ENCODE data around the gene YWHAE.
"Not testable (repeated sequence)": the region's sequence is repeated elsewhere in the genome, so short reads cannot be mapped to it uniquely, and the experiment has no call there.

Gene YWHAE

DNA sequence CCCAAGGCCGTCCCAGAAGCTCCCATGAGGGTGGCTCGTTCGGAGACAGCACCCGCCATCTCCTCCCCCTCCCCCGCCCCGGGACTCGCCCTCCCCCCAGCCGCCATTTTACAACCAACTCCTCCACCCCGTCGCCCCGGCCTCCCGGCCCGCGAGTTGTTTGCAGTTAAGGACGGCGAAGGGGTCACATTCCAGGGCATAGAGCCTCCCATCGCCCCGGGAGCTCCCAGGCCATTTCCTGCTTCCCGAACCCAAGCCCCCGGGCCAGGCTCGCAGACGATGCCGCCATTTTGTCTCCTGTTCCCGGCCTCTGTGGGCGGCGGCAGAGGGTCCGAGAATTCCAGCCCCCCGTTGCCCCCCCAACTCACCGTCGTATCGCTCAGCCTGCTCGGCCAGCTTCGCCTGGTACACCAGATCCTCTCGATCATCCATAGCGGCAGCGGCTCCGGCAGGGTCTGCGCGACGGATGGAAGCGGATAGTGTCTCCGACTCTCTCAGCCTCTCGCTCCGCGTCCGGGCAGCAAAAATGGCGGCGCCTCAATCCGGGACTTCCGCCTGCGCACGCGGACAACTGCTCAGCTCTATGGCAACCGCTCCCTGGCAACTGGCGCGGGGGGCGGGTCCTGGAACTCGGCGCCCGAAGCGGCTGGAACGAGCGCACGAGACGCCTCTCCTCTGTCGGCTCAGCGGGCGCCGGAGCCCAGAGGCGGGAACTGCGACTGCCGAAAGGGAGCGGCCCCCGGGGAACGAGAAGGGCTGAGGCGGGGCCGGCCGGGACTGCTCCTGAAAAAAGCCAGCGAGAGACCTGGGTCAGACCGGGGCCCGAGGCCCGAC, at the start of gene YWHAE:
Gene YWHAE (minus strand): TSS at position 544 of the 834 bp plus-strand sequence. CDS start 112 bp downstream, at position 432.
- peaks cover 26% of the 10 kb centered on the region for H3K4me1 Mint-ChIP-seq
- CTCF ChIA-PET: interaction anchor here (0.6 to 1.4 kb wide), 3 partner anchors 9 to 248 kb away, joined by 3 to 5 read pairs (median 3); no protein-coding TSS in a partner anchor
- H3K9me3 Mint-ChIP-seq: no peaks in the 10 kb centered on the region
- H3K27ac Mint-ChIP-seq: peak within 1 kb of the TSS; percentile 95
- peak within 1 kb of the TSS; percentile 97 for H3K4me3 Mint-ChIP-seq
- peaks cover 25% of the 10 kb centered on the region for H3K36me3 Mint-ChIP-seq
- H3K27me3 Mint-ChIP-seq: peaks cover 14% of the 10 kb centered on the region
- peak; percentile 98 for DNase-seq

DNA sequence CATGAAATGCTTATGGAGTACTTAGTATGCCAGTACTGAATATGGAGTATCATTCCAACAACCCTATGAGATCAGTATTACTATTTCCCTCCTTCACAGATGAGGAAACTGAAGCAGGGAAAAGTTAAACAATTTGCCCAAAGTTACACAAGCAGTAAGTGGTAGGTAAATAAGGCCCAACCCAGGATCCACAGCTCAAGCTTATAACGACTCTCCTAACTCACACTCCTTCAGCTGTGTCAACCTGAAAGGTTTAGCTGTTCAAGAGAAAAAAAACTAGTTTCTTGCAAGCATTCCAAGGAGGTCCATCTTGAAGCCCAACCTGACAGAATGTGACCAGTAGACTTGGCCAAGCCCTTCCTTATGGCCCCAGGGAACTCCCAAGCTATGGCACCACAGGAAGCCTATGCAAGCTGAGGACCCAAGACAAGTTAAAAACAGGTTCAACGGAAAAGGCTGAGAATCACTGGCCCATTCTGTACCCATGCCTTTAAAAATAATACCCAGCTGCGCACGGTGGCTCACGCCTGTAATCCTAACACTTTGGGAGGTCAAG, 49.5 kb upstream of the YWHAE start:
- DNase-seq: no peak
- peaks cover 60% of the 10 kb centered on the region for H3K4me1 Mint-ChIP-seq
- H3K27ac Mint-ChIP-seq: no peak overlapping the region
- H3K27me3 Mint-ChIP-seq: no peaks in the 10 kb centered on the region
- no peaks in the 10 kb centered on the region for H3K9me3 Mint-ChIP-seq
- H3K4me3 Mint-ChIP-seq: no peak overlapping the region
- CTCF ChIA-PET: interaction anchor here (0.9 to 2.5 kb wide), 2 partner anchors 61 to 84 kb away, joined by 3 to 9 read pairs; no protein-coding TSS in a partner anchor
- H3K36me3 Mint-ChIP-seq: peaks cover 18% of the 10 kb centered on the region

DNA sequence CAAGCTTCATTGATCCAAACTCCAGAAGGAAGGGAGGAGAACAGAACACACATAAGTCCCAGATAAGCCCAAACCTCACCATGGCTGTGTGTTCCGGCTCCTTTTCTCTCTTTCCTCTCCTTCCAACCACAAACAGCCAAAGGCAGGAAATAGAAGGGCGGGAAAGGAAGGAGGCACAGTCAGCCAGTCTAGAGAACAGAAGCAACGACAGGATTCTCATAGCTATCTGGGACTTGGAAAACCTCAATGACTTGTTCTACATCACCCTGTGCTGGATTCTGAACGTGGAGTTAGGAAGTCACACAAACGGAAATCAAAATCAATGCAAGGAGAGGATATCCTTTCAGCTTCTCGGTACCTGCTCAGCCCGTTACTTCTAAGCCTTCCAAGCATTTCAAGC, 47.0 kb upstream of the YWHAE start:
- CTCF ChIA-PET: no interaction called here
- H3K4me3 Mint-ChIP-seq: peak overlapping the region; percentile 35

DNA sequence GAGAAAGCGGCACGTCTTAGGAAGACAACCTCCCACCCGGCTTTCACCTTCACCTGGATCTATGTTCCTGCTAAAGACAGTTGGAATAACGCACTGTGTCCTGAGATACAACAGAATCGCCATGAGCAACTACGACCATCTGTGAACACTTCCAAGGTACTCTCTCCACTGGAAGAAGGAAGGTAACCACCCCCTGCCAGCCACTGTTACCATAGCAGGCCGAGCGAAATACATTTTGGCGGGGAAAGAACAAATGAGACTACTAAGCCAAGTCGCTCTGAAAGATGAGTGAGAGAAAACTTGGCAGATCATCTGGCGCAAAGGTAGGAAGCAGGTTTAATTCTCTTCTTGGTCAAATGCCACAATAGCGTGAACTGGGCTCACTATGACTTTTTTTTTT, 46.2 kb upstream of the YWHAE start:
- no peak for DNase-seq
- CTCF ChIA-PET: no interaction called here
- no peaks in the 10 kb centered on the region for H3K9me3 Mint-ChIP-seq
- H3K4me3 Mint-ChIP-seq: no peak overlapping the region
- H3K4me1 Mint-ChIP-seq: peaks cover 34% of the 10 kb centered on the region
- H3K27me3 Mint-ChIP-seq: no peaks in the 10 kb centered on the region
- peak overlapping the region; percentile 7 for H3K27ac Mint-ChIP-seq
- peaks cover 12% of the 10 kb centered on the region for H3K36me3 Mint-ChIP-seq

More for the DNA sequence above, 47.0 kb upstream of the YWHAE start:
- no peak for DNase-seq
- Mint-ChIP-seq H3K9me3 (no peaks in the 10 kb centered on the region), H3K36me3 (peaks cover 13% of the 10 kb centered on the region), H3K4me1 (peaks cover 39% of the 10 kb centered on the region), H3K27me3 (no peaks in the 10 kb centered on the region), H3K27ac (peak overlapping the region; percentile 55)

DNA sequence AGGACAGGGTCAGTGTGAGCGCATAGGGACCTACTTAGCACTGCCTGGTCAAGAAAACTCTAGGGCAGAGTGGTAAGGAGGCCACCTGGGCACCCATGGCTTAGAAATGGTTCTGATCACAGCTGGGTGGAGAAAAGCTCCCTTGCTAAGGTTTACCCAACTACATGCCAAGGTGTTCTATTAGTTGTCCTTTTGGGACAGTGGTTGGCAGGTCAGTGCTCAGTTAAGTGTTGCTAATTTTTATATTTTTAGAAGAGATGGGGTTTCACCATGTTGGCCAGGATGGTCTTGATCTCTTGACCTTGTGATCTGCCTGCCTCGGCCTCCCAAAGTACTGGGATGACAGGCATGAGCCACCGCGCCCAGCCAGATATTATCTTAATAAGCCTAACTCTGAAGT, 45.7 kb upstream of the YWHAE start:
- peaks cover 12% of the 10 kb centered on the region for H3K36me3 Mint-ChIP-seq
- DNase-seq: not testable (repeated sequence)

DNA sequence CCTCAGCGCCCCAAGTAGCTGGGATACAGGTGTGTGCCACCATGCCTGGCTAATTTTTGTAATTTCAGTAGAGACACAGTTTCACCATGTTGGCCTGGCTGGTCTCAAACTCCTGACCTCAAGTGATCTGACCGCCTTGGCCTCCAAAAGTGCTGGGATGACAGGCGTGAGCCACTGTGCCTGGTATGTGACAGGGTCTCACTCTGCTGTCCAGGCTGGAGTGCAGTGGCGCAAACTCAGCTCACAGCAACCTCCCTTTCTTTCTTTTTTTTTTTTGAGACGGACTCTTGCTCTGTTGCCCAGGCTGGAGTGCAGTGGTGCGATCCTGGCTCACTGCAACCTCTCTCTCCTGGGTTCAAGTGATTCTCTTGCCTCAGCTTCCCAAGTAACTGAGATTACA, 42.7 kb upstream of the YWHAE start:
- H3K4me1 Mint-ChIP-seq: peaks cover 17% of the 10 kb centered on the region
- H3K4me3 Mint-ChIP-seq, H3K9me3 Mint-ChIP-seq, H3K27me3 Mint-ChIP-seq, DNase-seq, H3K27ac Mint-ChIP-seq, CTCF ChIA-PET, H3K36me3 Mint-ChIP-seq: not testable (repeated sequence)

More for the DNA sequence above, 45.7 kb upstream of the YWHAE start:
- H3K4me3 Mint-ChIP-seq, H3K9me3 Mint-ChIP-seq, CTCF ChIA-PET, H3K27me3 Mint-ChIP-seq: not testable (repeated sequence)
- peak overlapping the region; percentile 7 for H3K27ac Mint-ChIP-seq
- peaks cover 34% of the 10 kb centered on the region for H3K4me1 Mint-ChIP-seq

DNA sequence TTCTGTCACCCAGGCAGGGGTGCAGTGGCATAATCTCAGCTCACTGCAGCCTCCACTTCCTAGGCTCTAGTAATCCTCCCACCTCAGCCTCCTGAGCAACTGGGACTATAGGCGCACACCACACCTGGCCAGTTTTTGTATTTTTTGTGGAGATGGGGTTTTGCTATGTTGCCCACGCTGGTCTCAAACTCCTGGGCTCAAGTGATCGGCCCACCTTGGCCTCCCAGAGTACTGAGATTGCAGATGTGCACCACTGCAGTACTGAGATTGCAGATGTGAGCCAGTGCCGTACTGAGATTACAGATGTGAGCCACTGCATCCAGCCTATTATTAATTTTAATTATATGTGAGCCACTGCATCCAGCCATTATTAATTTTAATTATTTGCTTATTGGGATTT, 42.2 kb upstream of the YWHAE start:
- peaks cover 6% of the 10 kb centered on the region for H3K36me3 Mint-ChIP-seq
- CTCF ChIA-PET: no interaction called here
- no peaks in the 10 kb centered on the region for H3K9me3 Mint-ChIP-seq
- peaks cover 12% of the 10 kb centered on the region for H3K4me1 Mint-ChIP-seq
- no peak overlapping the region for H3K27ac Mint-ChIP-seq
- no peak for DNase-seq
- no peak overlapping the region for H3K4me3 Mint-ChIP-seq
- no peaks in the 10 kb centered on the region for H3K27me3 Mint-ChIP-seq

DNA sequence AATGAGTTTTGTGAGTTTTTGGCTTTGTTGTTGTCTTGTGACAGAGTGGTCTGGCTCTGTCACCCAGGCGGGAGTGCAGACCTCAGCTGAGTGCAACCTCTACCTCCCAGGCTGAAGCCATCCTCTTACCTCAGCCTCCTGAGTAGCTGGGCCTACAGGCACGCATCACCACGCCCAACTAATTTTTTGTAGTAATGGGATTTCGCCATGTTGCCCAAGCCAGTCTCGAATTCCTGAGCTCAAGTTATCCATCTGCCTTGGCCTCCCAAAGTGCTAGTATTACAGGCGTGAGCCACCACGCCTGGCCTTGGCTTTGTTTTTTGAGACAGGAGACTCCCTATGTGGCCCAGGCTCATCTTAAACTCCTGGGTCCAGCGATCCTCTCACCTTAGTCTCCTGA, 40.9 kb upstream of the YWHAE start:
- DNase-seq: no peak
- Mint-ChIP-seq H3K27me3 (no peaks in the 10 kb centered on the region), H3K9me3 (no peaks in the 10 kb centered on the region), H3K4me3 (no peak overlapping the region), H3K27ac (no peak overlapping the region), H3K4me1 (peaks cover 2% of the 10 kb centered on the region), H3K36me3 (peaks cover 16% of the 10 kb centered on the region)
- CTCF ChIA-PET: no interaction called here

DNA sequence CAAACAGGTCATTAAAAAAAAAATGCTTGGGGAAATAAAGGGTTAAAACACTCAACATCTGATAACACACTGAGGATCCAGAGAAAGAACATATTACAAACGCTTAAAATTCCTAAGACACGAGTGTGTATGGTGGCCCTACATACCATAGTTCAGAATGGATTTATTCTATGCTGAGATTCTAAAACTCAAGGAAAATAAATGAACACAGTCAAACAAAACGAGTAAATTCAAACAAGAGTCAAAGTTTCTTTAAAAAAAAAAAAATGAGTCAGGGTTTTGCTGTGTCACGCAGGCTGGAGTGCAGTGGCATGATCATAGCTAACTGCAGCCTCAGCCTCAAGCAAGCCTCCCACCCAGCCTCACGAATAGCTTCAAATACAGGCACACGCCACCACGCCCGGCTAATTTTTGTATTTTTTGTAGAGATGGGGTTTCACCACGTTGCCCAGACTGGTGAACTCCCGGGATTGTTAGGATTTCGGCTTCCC, 38.6 kb upstream of the YWHAE start:
- CTCF ChIA-PET: no interaction called here
- H3K27me3 Mint-ChIP-seq: no peaks in the 10 kb centered on the region

DNA sequence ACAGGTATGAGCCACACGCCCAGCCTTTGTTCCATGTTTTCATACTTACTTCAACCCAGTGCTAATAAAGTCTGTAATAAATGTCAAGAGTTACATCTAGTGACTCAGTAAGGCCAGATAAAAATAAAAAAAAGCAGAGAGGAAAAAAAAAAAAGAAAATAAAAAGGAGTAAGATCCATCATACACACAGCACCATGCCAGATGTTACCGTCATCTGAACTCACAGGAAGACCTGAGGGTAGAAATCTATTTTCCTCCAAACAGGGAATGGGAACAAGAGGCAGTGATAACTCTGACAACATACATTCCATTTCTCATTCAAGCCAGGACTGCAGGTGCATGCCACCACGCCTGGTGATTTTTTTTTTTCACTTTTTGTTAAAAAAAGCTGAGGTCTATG, 35.3 kb upstream of the YWHAE start:
- Mint-ChIP-seq H3K9me3 (no peaks in the 10 kb centered on the region), H3K4me1 (peaks cover 5% of the 10 kb centered on the region), H3K27me3 (no peaks in the 10 kb centered on the region), H3K4me3 (no peak overlapping the region), H3K36me3 (peaks cover 51% of the 10 kb centered on the region), H3K27ac (no peak overlapping the region)
- CTCF ChIA-PET: no interaction called here
- no peak for DNase-seq

More for the DNA sequence above, 38.6 kb upstream of the YWHAE start:
- no peak for DNase-seq
- Mint-ChIP-seq H3K9me3 (no peaks in the 10 kb centered on the region), H3K4me1 (no peaks in the 10 kb centered on the region), H3K4me3 (no peak overlapping the region), H3K27ac (no peak overlapping the region), H3K36me3 (peaks cover 35% of the 10 kb centered on the region)

DNA sequence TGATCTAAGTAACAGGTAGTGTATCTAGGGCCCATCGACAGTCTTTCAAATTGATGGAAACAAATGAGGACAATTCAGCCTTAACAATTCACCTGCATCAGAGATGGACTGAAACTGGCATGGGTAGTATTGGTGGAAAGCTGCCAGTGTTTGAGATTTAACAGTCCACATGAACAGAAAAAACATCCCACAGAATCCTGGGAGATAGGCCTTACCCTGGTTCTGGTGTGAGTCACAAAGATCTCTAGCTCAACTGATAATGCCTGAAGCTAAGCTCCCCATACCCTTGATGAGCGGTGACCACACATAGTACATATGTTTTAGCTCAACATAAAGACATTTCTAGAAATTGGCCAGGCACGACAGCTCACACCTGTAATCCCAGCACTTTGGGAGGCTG, 34.1 kb upstream of the YWHAE start:
- Mint-ChIP-seq H3K36me3 (peaks cover 49% of the 10 kb centered on the region), H3K4me1 (peaks cover 5% of the 10 kb centered on the region), H3K9me3 (no peaks in the 10 kb centered on the region), H3K27me3 (no peaks in the 10 kb centered on the region), H3K27ac (no peak overlapping the region), H3K4me3 (no peak overlapping the region)
- no peak for DNase-seq
- CTCF ChIA-PET: interaction anchor here (0.5 to 0.8 kb wide), 2 partner anchors 25 to 137 kb away, joined by 3 read pairs; no protein-coding TSS in a partner anchor

DNA sequence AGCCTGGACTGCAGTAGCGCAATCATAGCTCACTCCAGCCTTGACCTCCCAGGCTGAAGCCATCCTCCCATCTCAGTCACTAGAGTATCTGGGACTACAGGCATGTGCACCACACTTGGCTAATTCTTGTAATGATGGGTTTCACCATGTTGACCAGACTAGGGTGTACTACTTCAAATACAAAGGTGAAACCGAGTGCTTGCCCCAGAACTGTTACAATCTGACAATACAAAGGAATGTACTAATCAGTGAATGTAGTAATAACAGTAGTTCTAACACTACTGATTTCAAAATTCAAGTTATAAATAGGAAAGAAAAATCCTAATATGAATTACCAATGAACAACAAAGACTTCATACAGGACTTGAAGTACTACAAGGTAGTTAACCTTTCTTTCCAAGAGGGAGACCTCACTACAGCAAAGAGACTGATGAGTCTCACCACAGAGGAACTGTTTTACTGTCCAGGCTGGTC, 31.6 kb upstream of the YWHAE start:
- Mint-ChIP-seq H3K9me3 (no peaks in the 10 kb centered on the region), H3K27me3 (no peaks in the 10 kb centered on the region), H3K27ac (no peak overlapping the region), H3K36me3 (peaks cover 42% of the 10 kb centered on the region), H3K4me3 (no peak overlapping the region), H3K4me1 (peaks cover 5% of the 10 kb centered on the region)
- DNase-seq: no peak
- CTCF ChIA-PET: no interaction called here

DNA sequence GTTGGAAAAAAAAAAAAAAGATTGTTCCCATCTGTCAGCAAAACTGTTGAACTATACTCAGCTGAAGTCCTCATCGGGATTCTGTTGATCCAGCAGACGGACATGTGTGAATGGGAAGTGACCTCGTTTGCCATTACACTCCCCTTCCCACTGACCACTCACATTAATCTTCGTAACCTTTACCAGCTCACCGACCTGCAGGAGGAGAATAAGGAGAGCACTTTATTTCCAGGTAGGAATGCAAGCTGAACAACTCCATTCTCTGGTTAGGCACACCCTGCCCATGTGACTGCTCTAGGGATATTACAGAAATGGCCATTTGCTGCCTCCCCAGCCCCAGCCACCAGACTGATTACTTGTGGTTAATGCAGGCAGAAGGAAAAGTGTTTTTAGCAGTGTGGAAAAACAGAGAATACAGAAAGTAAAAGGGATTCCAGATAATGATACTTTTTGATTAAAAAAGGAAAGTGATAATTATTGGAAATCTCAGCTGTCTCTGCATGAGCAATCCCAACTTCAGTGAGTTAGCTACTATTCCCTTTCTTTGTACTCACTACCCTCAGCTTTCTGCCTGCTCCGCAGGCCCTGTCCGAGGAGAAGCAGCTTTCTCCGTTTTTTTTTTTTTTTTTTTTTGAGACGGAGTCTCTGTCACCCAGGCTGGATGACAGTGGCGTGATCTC, 23.6 kb upstream of the YWHAE start:
- Mint-ChIP-seq H3K9me3 (no peaks in the 10 kb centered on the region), H3K4me3 (no peak overlapping the region), H3K27me3 (no peaks in the 10 kb centered on the region), H3K4me1 (no peaks in the 10 kb centered on the region), H3K27ac (no peak overlapping the region), H3K36me3 (peaks cover 28% of the 10 kb centered on the region)
- CTCF ChIA-PET: no interaction called here
- no peak for DNase-seq

DNA sequence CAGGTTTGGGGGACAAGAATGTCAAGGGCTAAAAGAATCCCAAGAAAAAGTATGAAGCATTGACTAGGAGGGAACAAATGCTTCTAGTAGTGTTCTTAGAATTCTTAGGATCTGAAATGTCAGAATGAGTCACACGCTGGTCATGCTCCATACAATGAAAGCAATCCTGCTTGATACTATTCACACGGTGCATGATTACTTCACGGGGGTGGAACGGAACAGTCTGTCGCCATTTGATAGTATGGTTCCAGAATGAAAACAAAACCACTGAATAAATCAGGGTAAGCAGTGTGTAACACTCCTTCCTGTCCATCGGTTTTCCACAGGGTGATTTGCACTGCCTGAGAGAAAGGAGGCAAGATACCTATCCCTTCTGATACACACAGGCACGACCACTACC, 22.9 kb upstream of the YWHAE start:
- H3K4me1 Mint-ChIP-seq: no peaks in the 10 kb centered on the region
- H3K9me3 Mint-ChIP-seq: no peaks in the 10 kb centered on the region
- H3K4me3 Mint-ChIP-seq: no peak overlapping the region
- peaks cover 29% of the 10 kb centered on the region for H3K36me3 Mint-ChIP-seq
- H3K27ac Mint-ChIP-seq: no peak overlapping the region
- no peak for DNase-seq
- H3K27me3 Mint-ChIP-seq: no peaks in the 10 kb centered on the region
- CTCF ChIA-PET: no interaction called here
